ENCODE data around the gene RNF181.

DNA sequence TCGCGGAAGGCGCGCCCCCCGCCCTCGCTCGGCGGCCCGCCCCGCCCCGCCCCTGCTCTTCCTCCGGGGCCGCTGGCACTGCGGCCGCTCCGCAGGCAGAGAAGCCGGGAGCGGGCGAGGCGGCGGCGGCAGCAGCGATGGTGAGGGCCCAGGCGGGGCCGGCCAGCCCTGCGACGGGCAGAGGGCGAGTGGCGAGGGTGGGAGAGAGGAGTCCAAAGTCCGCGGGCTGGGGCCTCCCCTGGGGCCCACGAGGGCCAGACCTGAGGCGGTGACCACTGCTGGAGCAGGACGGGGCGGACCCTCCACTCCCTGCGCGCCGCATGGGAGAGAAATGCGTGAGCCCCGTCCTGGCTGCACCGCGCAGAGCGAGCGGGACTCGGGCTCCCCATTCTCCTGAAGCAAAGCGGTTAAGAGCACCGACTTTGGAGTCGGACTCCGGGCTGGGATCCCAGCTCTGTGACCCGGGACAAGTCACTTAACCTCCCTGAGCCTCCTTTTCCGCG lies 11.1 kb upstream of the RNF181 start, which contains the start of gene VAMP5:
- TF ChIP-seq, protein P1, sequence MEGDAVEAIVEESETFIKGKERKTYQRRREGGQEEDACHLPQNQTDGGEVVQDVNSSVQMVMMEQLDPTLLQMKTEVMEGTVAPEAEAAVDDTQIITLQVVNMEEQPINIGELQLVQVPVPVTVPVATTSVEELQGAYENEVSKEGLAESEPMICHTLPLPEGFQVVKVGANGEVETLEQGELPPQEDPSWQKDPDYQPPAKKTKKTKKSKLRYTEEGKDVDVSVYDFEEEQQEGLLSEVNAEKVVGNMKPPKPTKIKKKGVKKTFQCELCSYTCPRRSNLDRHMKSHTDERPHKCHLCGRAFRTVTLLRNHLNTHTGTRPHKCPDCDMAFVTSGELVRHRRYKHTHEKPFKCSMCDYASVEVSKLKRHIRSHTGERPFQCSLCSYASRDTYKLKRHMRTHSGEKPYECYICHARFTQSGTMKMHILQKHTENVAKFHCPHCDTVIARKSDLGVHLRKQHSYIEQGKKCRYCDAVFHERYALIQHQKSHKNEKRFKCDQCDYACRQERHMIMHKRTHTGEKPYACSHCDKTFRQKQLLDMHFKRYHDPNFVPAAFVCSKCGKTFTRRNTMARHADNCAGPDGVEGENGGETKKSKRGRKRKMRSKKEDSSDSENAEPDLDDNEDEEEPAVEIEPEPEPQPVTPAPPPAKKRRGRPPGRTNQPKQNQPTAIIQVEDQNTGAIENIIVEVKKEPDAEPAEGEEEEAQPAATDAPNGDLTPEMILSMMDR (IDR thresholded peaks at IDR 0.05; ENCODE audit: insufficient read depth, low read depth, low read length), result no peak
- no peak for TF ChIP-seq EZH2 (IDR thresholded peaks at IDR 0.05; ENCODE audit: insufficient read depth, low read length)
